ENCODE measurements around the gene GYG1. TPM values are rescaled to one million over a fixed set of nuclear protein-coding genes. Genes with fewer than 3 reads are reported as not detected.

GYG1 gene
- total RNA-seq = 202 TPM
- long read RNA-seq, transcript GYG1-201 (7 exons, 1,890 nt) = major isoform, 115 of 125 reads
- long read RNA-seq, partial matches to known transcripts = 4 of 125 reads
- long read RNA-seq, other reads (novel, unspliced or antisense) = 6 of 125 reads

- DNase-seq (ENCODE audit: missing footprints) (peak; percentile 91), ATAC-seq (peak; percentile 97)
- intact Hi-C loops (cut with DNase I) = loop anchor here (5.0 kb wide), 1 partner anchor 36 kb away; no protein-coding TSS in a partner anchor
Measured at GRCh38 chr3:148991219-148992026, at the start of gene GYG1. TSS of gene GYG1 (plus strand) at chr3:148991540. CDS start at chr3:148991641, 101 bp downstream.

GRCh38 chr3:148943506-148944205 is 47.7 kb upstream of the GYG1 start:
- intact Hi-C loops (cut with DNase I) = loop anchor here (2.0 kb wide), 1 partner anchor 83 kb away; no protein-coding TSS in a partner anchor
- ATAC-seq (peak; percentile 86), DNase-seq (ENCODE audit: missing footprints) (no peak)

GRCh38 chr3:148945116-148945515 is 46.2 kb upstream of the GYG1 start:
- intact Hi-C loops (cut with DNase I) = loop anchor here (5.0 kb wide), 1 partner anchor 568 kb away; no protein-coding TSS in a partner anchor
- DNase-seq (ENCODE audit: missing footprints) (no peak), ATAC-seq (no peak)

- intact Hi-C loops (cut with DNase I) = loop anchor here (5.0 kb wide), 1 partner anchor 572 kb away; no protein-coding TSS in a partner anchor
- ATAC-seq (no peak), DNase-seq (ENCODE audit: missing footprints) (no peak)
Measured at GRCh38 chr3:148948913-148949657, 42.3 kb upstream of the GYG1 start.

- intact Hi-C loops (cut with DNase I) = no loop called here
- DNase-seq (ENCODE audit: missing footprints) (no peak), ATAC-seq (no peak)
Measured at GRCh38 chr3:148950806-148951205, 40.5 kb upstream of the GYG1 start.

GRCh38 chr3:148951599-148952361 is 39.6 kb upstream of the GYG1 start:
- intact Hi-C loops (cut with DNase I) = no loop called here
- ATAC-seq = no peak
- no peak for DNase-seq (ENCODE audit: missing footprints)

GRCh38 chr3:148953094-148953493 is 38.2 kb upstream of the GYG1 start:
- ATAC-seq (no peak), DNase-seq (ENCODE audit: missing footprints) (no peak)
- intact Hi-C loops (cut with DNase I) = no loop called here

GRCh38 chr3:148954981-148955380 is 36.4 kb upstream of the GYG1 start:
- DNase-seq (ENCODE audit: missing footprints) = no peak
- ATAC-seq = no peak
- intact Hi-C loops (cut with DNase I) = loop anchor here (1.0 to 5.0 kb wide), 2 partner anchors 167 to 318 kb away; no protein-coding TSS in a partner anchor

GRCh38 chr3:148955544-148956346 is 35.6 kb upstream of the GYG1 start:
- intact Hi-C loops (cut with DNase I) = loop anchor here (1.0 to 5.0 kb wide), 2 partner anchors 167 to 318 kb away; no protein-coding TSS in a partner anchor
- DNase-seq (ENCODE audit: missing footprints) = no peak
- peak; percentile 92 for ATAC-seq

GRCh38 chr3:148957586-148957985 is 33.8 kb upstream of the GYG1 start:
- ATAC-seq = no peak
- DNase-seq (ENCODE audit: missing footprints) = no peak
- intact Hi-C loops (cut with DNase I) = loop anchor here (5.0 kb wide), 1 partner anchor 165 kb away; no protein-coding TSS in a partner anchor

- DNase-seq (ENCODE audit: missing footprints) (no peak), ATAC-seq (no peak)
- intact Hi-C loops (cut with DNase I) = loop anchor here (5.0 kb wide), 1 partner anchor 164 kb away; no protein-coding TSS in a partner anchor
Measured at GRCh38 chr3:148958696-148959095, 32.6 kb upstream of the GYG1 start.

GRCh38 chr3:148962513-148962912 is 28.8 kb upstream of the GYG1 start:
- intact Hi-C loops (cut with DNase I) = no loop called here
- DNase-seq (ENCODE audit: missing footprints) = no peak
- ATAC-seq = peak; percentile 31

- DNase-seq (ENCODE audit: missing footprints) (no peak), ATAC-seq (no peak)
- intact Hi-C loops (cut with DNase I) = no loop called here
Measured at GRCh38 chr3:148964809-148965208, 26.5 kb upstream of the GYG1 start.

- no peak for ATAC-seq
- intact Hi-C loops (cut with DNase I) = no loop called here
- no peak for DNase-seq (ENCODE audit: missing footprints)
Measured at GRCh38 chr3:148968321-148968720, 23.0 kb upstream of the GYG1 start.

GRCh38 chr3:148970271-148970670 is 21.1 kb upstream of the GYG1 start:
- intact Hi-C loops (cut with DNase I) = no loop called here
- DNase-seq (ENCODE audit: missing footprints) = no peak
- ATAC-seq = no peak

- ATAC-seq (no peak), DNase-seq (ENCODE audit: missing footprints) (no peak)
- intact Hi-C loops (cut with DNase I) = no loop called here
Measured at GRCh38 chr3:148971401-148972163, 19.8 kb upstream of the GYG1 start.

All from Right ventricle myocardium inferior (tissue), 1 donor.